ENCODE measurements around the gene RPS28.
A peak's percentile ranks its signal among the peaks of the same experiment; 100 is the strongest.
"Not testable (repeated sequence)": the region's sequence is repeated elsewhere in the genome, so short reads cannot be mapped to it uniquely, and the experiment has no call there.

Gene RPS28

DNA sequence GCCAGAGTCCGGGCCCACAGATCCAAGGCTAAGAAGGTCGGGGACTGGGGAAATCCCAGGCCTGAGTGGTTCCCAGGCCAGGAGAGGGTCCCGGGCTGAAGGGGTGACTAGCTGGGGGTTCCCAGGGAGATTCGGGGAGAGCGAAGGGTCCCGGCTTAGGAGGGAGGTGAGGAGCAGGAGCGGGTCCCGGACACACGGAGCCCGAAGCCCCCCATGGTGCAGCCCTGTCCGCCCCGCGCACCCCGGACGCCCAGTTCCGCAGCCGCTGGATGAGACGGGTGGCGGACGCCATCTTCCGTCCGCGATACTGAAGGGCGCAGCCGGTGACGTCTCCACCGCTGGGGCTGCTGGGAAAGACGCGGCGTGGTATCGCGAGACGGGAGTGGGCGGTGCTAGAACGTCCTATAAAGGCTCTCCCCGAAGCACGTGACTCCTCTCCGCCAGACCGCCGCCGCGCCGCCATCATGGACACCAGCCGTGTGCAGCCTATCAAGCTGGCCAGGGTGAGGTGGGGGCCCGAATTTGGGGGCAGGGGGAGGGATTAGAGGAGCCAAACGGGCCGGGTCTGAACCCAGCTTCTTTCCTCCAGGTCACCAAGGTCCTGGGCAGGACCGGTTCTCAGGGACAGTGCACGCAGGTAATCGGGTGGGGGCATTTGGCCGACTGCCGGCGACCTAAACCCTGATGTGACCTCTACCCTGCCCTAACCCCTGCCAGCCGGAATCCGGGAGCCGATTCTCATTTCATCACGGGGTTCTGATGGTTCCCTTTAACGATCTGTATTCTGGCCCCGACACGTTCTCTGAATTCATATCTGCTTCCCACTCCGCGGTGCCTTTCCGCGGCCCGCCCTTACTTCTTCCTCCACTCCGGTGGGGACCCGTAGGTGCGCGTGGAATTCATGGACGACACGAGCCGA, at the start of gene RPS28, which contains the start of gene NDUFA7:
RPS28 (plus strand) TSS at position 430 of the 919 bp plus-strand sequence; CDS start at position 465, 35 bp downstream.
NDUFA7 (minus strand) TSS at position 309 of the 919 bp plus-strand sequence; CDS start at position 292, 17 bp downstream.
- intact Hi-C loops (cut with DNase I; ENCODE audit: low total_unique reads) = no loop called here
- Histone ChIP-seq H3K27me3 (no peaks in the 10 kb centered on the region), H3K4me3 (peak within 1 kb of the TSS; percentile 91 to 98), H3K27ac (peak within 1 kb of the TSS; percentile 93 to 95), H3K4me1 (peaks cover 0 to 36% (median 30%) of the 10 kb centered on the region in 4 donors), H3K9me3 (no peaks in the 10 kb centered on the region), H3K36me3 (peaks cover 0 to 35% (median 26%) of the 10 kb centered on the region in 3 donors)
- TF ChIP-seq, protein P1, sequence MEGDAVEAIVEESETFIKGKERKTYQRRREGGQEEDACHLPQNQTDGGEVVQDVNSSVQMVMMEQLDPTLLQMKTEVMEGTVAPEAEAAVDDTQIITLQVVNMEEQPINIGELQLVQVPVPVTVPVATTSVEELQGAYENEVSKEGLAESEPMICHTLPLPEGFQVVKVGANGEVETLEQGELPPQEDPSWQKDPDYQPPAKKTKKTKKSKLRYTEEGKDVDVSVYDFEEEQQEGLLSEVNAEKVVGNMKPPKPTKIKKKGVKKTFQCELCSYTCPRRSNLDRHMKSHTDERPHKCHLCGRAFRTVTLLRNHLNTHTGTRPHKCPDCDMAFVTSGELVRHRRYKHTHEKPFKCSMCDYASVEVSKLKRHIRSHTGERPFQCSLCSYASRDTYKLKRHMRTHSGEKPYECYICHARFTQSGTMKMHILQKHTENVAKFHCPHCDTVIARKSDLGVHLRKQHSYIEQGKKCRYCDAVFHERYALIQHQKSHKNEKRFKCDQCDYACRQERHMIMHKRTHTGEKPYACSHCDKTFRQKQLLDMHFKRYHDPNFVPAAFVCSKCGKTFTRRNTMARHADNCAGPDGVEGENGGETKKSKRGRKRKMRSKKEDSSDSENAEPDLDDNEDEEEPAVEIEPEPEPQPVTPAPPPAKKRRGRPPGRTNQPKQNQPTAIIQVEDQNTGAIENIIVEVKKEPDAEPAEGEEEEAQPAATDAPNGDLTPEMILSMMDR (IDR thresholded peaks at IDR 0.05) = peak in 1 of 2 experiments; percentile 20
- DNase-seq = peak; percentile 94 to 98

DNA sequence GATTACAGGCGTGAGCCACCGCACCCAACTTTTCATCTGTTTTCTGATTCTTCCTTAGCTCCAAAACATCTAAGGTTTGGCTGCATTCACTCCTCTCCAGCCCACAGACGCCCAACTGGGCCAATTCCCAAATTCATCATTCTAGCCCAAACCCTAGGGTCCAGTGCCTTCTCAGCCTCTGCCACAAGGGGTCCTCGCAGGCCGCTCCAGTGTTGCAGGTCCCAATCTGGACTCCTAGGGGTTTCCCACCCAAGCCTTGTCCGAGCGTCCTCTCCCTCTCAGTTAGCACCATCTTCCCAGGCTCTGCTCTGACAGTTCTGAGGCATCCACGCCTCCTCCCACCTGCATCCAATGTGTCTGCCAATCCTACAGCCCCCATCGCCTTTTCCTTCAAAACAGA, 44.8 kb upstream of the RPS28 start:
- intact Hi-C loops (cut with DNase I; ENCODE audit: low total_unique reads); H3K9me3 ChIP-seq: not testable (repeated sequence)

DNA sequence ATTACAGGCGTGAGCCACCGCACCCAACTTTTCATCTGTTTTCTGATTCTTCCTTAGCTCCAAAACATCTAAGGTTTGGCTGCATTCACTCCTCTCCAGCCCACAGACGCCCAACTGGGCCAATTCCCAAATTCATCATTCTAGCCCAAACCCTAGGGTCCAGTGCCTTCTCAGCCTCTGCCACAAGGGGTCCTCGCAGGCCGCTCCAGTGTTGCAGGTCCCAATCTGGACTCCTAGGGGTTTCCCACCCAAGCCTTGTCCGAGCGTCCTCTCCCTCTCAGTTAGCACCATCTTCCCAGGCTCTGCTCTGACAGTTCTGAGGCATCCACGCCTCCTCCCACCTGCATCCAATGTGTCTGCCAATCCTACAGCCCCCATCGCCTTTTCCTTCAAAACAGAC, 30.0 kb upstream of the RPS28 start:
- H3K9me3 ChIP-seq; H3K36me3 ChIP-seq; H3K4me1 ChIP-seq; H3K27me3 ChIP-seq; intact Hi-C loops (cut with DNase I; ENCODE audit: low total_unique reads); H3K27ac ChIP-seq; DNase-seq; H3K4me3 ChIP-seq: not testable (repeated sequence)

More for the DNA sequence above, 44.8 kb upstream of the RPS28 start:
- H3K4me3 ChIP-seq, H3K27me3 ChIP-seq, H3K4me1 ChIP-seq, H3K36me3 ChIP-seq, DNase-seq, H3K27ac ChIP-seq: not testable (repeated sequence)

DNA sequence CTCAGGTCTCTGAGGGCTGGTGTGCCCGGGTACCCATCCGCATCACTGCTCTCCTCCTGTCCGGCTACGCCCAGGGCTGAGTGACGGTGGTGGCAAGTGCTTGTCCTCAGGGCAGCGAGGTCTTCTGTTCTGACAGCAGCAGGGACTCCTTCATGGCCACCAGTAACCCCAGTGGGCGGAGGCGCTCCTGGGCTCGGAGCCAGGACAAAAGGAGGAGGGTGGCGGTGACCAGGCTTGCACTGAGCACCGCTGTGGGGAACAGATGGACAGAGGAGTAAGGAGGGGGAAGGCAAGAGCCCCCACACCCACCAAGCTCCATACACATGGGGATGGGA, 19.0 kb upstream of the RPS28 start:
- Histone ChIP-seq H3K36me3 (peaks cover 0 to 23% (median 0%) of the 10 kb centered on the region in 3 donors), H3K4me1 (peaks cover 0 to 3% (median 2%) of the 10 kb centered on the region in 4 donors), H3K27me3 (no peaks in the 10 kb centered on the region), H3K9me3 (no peaks in the 10 kb centered on the region), H3K27ac (no peak overlapping the region), H3K4me3 (no peak overlapping the region)
- peak in 1 of 2 donors; percentile 66 for DNase-seq
- TF ChIP-seq, protein P1 (IDR thresholded peaks at IDR 0.05) = no peak
- intact Hi-C loops (cut with DNase I; ENCODE audit: low total_unique reads) = no loop called here

DNA sequence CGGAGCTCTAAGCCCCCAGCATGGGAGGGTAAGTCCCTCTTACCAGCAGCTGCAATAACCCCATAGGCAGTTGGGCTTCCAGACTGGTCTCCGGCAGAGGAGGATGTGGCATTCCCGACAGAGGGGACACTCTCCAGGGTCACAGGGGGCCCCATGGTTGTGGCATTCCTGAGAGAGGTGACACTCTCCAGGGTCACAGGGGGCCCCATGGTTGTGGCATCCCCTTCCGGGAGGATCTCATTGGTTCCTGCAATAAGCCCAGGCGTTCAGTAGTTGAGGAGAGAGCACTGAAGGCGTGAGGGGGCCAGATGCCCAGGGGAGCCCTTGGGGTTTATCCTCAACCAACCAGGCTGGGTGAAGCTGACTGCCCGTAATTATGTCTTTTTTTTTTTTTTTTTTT, 18.6 kb upstream of the RPS28 start:
- TF ChIP-seq, protein P1 (IDR thresholded peaks at IDR 0.05) = no peak
- no peaks in the 10 kb centered on the region for H3K27me3 ChIP-seq
- H3K27ac ChIP-seq = no peak overlapping the region
- intact Hi-C loops (cut with DNase I; ENCODE audit: low total_unique reads) = no loop called here
- H3K36me3 ChIP-seq = peaks cover 0 to 23% (median 0%) of the 10 kb centered on the region in 3 donors
- no peak overlapping the region for H3K4me3 ChIP-seq
- H3K9me3 ChIP-seq = no peaks in the 10 kb centered on the region
- H3K4me1 ChIP-seq = peaks cover 0 to 7% (median 5%) of the 10 kb centered on the region in 4 donors
- DNase-seq = peak in 1 of 2 donors; percentile 17

DNA sequence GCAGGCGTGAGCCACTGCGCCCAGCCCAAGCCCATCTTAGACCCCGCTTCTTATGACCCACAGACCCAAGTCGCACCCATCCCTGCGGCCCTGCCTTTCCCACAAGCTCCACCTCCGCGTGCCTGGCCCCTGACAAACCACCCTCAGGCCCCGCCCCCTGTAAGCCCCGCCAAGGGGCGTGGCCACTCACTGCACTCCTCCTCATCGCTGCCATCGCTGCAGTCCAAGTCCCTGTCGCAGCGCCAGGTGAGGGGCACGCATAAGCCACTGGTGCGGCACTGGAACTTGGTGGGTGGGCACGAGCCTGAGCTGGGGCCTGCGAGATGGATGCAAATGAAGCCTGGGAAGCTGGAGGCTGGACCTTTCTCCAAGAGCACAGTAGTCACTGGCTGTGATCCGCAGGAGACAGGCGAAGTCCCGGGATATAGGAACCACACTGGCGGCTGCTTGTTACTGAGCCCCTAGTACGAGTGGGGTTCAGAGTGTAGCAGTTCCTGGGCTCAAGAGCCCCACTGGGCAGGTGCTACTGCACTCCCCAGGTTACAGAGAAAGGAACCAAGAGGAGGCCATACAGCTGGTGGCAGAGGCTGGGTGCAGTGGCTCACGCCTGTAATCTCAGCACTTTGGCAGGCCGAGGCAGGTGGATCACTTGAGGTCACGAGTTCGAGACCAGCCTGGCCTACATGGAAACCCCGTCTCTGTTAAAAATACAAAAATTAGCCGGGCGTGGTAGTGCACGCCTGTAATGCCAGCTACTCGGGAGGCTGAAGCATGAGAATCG, 16.3 kb upstream of the RPS28 start:
- Histone ChIP-seq H3K4me3 (no peak overlapping the region), H3K36me3 (peaks cover 3 to 32% (median 7%) of the 10 kb centered on the region in 3 donors), H3K9me3 (no peaks in the 10 kb centered on the region), H3K4me1 (peaks cover 0 to 25% (median 18%) of the 10 kb centered on the region in 4 donors), H3K27me3 (no peaks in the 10 kb centered on the region), H3K27ac (no peak overlapping the region)
- intact Hi-C loops (cut with DNase I; ENCODE audit: low total_unique reads) = no loop called here
- TF ChIP-seq, protein P1 (IDR thresholded peaks at IDR 0.05) = no peak
- peak in 1 of 2 donors; percentile 62 for DNase-seq

Measured in tibial artery (tissue), 4 donors.